Mesodermal cell (in vitro differentiated cells): Measurements from ENCODE around the gene CDK17.

Experiments
- H3K27ac ChIP-seq: 2 replicates; pipeline ENCODE4 v1.7.0; 2013; ENCODE audit warnings: mild to moderate bottlenecking, low read depth, low read length, moderate library complexity; ENCODE audit not compliant: severe bottlenecking
- H3K36me3 ChIP-seq: 2 replicates; pipeline ENCODE4 v1.7.1; 2013; ENCODE audit warnings: mild to moderate bottlenecking, low read length, moderate library complexity; ENCODE audit not compliant: control insufficient read depth, insufficient read depth
- H3K4me1 ChIP-seq: one replicate; pipeline ENCODE4 v1.7.1; 2013; ENCODE audit warnings: mild to moderate bottlenecking, low read length; ENCODE audit not compliant: insufficient read depth, control insufficient read depth, poor library complexity, severe bottlenecking
- H3K4me3 ChIP-seq: 2 replicates; pipeline ENCODE4 v1.7.0; 2013; ENCODE audit warnings: low read length, control low read depth, mild to moderate bottlenecking; ENCODE audit not compliant: insufficient read depth, poor library complexity, severe bottlenecking; ENCODE audit errors: extremely low read depth
- H3K9me3 ChIP-seq: 2 replicates; pipeline ENCODE4 v1.7.1; 2013; ENCODE audit warnings: mild to moderate bottlenecking, low read length, moderate library complexity; ENCODE audit not compliant: control insufficient read depth
- WGBS, 2 experiments: methylation state at CpG; one replicate each; pipeline ENCODE4 v1.1.5; 2013; ENCODE audit warnings: missing lambda C conversion rate in 2 of 2; ENCODE audit not compliant: insufficient coverage in 2 of 2; 5-methylcytosine and 5-hydroxymethylcytosine counted together

The CDK17 gene

GRCh38 chr12:96255077-96255476 lies 145.2 kb downstream of the CDK17 start:
- Histone ChIP-seq H3K27ac (peak overlapping the region; percentile 67), H3K36me3 (peaks cover 88% of the 10 kb centered on the region), H3K4me1 (peaks cover 24% of the 10 kb centered on the region), H3K4me3 (no peak overlapping the region), H3K9me3 (no peaks in the 10 kb centered on the region)
- 86 to 91% methylated on average over 8 of the region's 8 CpGs for WGBS, 2 experiments

GRCh38 chr12:96250119-96250685 lies 150.0 kb downstream of the CDK17 start:
- WGBS, 2 experiments: 96 to 100% methylated on average over 5 to 6 of the region's 7 CpGs
- no peaks in the 10 kb centered on the region for H3K9me3 ChIP-seq
- H3K4me1 ChIP-seq: peaks cover 23% of the 10 kb centered on the region
- H3K27ac ChIP-seq: no peak overlapping the region
- no peak overlapping the region for H3K4me3 ChIP-seq
- H3K36me3 ChIP-seq: peaks cover 91% of the 10 kb centered on the region

GRCh38 chr12:96249196-96250118 lies 150.8 kb downstream of the CDK17 start:
- WGBS, 2 experiments: 93 to 96% methylated on average over 13 of the region's 16 CpGs
- Histone ChIP-seq H3K9me3 (no peaks in the 10 kb centered on the region), H3K36me3 (peaks cover 96% of the 10 kb centered on the region), H3K27ac (no peak overlapping the region), H3K4me3 (no peak overlapping the region), H3K4me1 (peaks cover 16% of the 10 kb centered on the region)

- 95% methylated on average over 15 to 17 of the region's 17 CpGs for WGBS, 2 experiments
- no peak overlapping the region for H3K4me3 ChIP-seq
- H3K36me3 ChIP-seq: peaks cover 94% of the 10 kb centered on the region
- no peaks in the 10 kb centered on the region for H3K9me3 ChIP-seq
- H3K27ac ChIP-seq: no peak overlapping the region
- peaks cover 13% of the 10 kb centered on the region for H3K4me1 ChIP-seq
Observed at GRCh38 chr12:96248136-96248931, 151.9 kb downstream of the CDK17 start.

- WGBS, 2 experiments: 85 to 92% methylated on average over 8 to 13 of the region's 13 CpGs
- Histone ChIP-seq H3K4me1 (peaks cover 11% of the 10 kb centered on the region), H3K36me3 (peaks cover 95% of the 10 kb centered on the region), H3K4me3 (no peak overlapping the region), H3K27ac (no peak overlapping the region), H3K9me3 (no peaks in the 10 kb centered on the region)
Observed at GRCh38 chr12:96247563-96247962, 152.7 kb downstream of the CDK17 start.

GRCh38 chr12:96246926-96247505 lies 153.2 kb downstream of the CDK17 start:
- Histone ChIP-seq H3K4me3 (no peak overlapping the region), H3K27ac (no peak overlapping the region), H3K36me3 (peaks cover 95% of the 10 kb centered on the region), H3K9me3 (no peaks in the 10 kb centered on the region), H3K4me1 (peaks cover 11% of the 10 kb centered on the region)
- 93 to 98% methylated on average over 31 to 33 of the region's 36 CpGs for WGBS, 2 experiments

- 88 to 94% methylated on average over 11 to 12 of the region's 13 CpGs for WGBS, 2 experiments
- Histone ChIP-seq H3K9me3 (no peaks in the 10 kb centered on the region), H3K4me3 (no peak overlapping the region), H3K36me3 (peaks cover 93% of the 10 kb centered on the region), H3K27ac (no peak overlapping the region), H3K4me1 (peaks cover 19% of the 10 kb centered on the region)
Observed at GRCh38 chr12:96244826-96245225, 155.4 kb downstream of the CDK17 start.

- H3K27ac ChIP-seq: no peak overlapping the region
- H3K9me3 ChIP-seq: no peaks in the 10 kb centered on the region
- peaks cover 87% of the 10 kb centered on the region for H3K36me3 ChIP-seq
- WGBS, 2 experiments: 92 to 95% methylated on average over 11 to 12 of the region's 12 CpGs
- H3K4me3 ChIP-seq: no peak overlapping the region
- H3K4me1 ChIP-seq: peaks cover 33% of the 10 kb centered on the region
Observed at GRCh38 chr12:96242597-96242996, 157.6 kb downstream of the CDK17 start.

GRCh38 chr12:96241846-96242256 lies 158.4 kb downstream of the CDK17 start:
- H3K4me1 ChIP-seq: peaks cover 33% of the 10 kb centered on the region
- no peak overlapping the region for H3K4me3 ChIP-seq
- H3K36me3 ChIP-seq: peaks cover 80% of the 10 kb centered on the region
- H3K27ac ChIP-seq: no peak overlapping the region
- H3K9me3 ChIP-seq: no peaks in the 10 kb centered on the region
- 93 to 100% methylated on average over 6 of the region's 9 CpGs for WGBS, 2 experiments

- Histone ChIP-seq H3K4me1 (peaks cover 37% of the 10 kb centered on the region), H3K27ac (no peak overlapping the region), H3K4me3 (no peak overlapping the region), H3K36me3 (peaks cover 80% of the 10 kb centered on the region), H3K9me3 (no peaks in the 10 kb centered on the region)
- WGBS, 2 experiments: 96 to 100% methylated on average over 3 to 4 of the region's 4 CpGs
Observed at GRCh38 chr12:96241431-96241830, 158.8 kb downstream of the CDK17 start.
